Ammon's horn (tissue), 1 donor: Measurements from ENCODE around the gene PRSS23.

Source experiments
- DNase-seq: peaks from one replicate; pipeline ENCODE4 v3.0.0-alpha.2; 2016; ENCODE audit warnings: low spot score

PRSS23 gene

GRCh38 chr11:86790867-86791849, 9.2 kb upstream of the PRSS23 start:
- no peak for DNase-seq

- DNase-seq: no peak
Observed at GRCh38 chr11:86792150-86792549, 8.2 kb upstream of the PRSS23 start.

- DNase-seq: no peak
Observed at GRCh38 chr11:86793307-86793706, 7.0 kb upstream of the PRSS23 start.

GRCh38 chr11:86795511-86795910, 4.8 kb upstream of the PRSS23 start:
- no peak for DNase-seq

GRCh38 chr11:86795949-86796348, 4.4 kb upstream of the PRSS23 start:
- no peak for DNase-seq

GRCh38 chr11:86797133-86797532, 3.2 kb upstream of the PRSS23 start:
- DNase-seq: no peak

- no peak for DNase-seq
Observed at GRCh38 chr11:86798988-86799387, 1.4 kb upstream of the PRSS23 start.

GRCh38 chr11:86799680-86800075, 664 bp upstream of the PRSS23 start:
- no peak for DNase-seq

- no peak for DNase-seq
Observed at GRCh38 chr11:86800960-86801272, 574 bp downstream of the PRSS23 start.

GRCh38 chr11:86801364-86801763, 1.0 kb downstream of the PRSS23 start:
- no peak for DNase-seq

- DNase-seq: no peak
Observed at GRCh38 chr11:86802146-86802545, 1.8 kb downstream of the PRSS23 start.

GRCh38 chr11:86802601-86803051, 2.3 kb downstream of the PRSS23 start:
- DNase-seq: peak; percentile 31

GRCh38 chr11:86803136-86804045, 3.0 kb downstream of the PRSS23 start:
- DNase-seq: no peak

GRCh38 chr11:86804951-86805350, 4.6 kb downstream of the PRSS23 start:
- no peak for DNase-seq

GRCh38 chr11:86805873-86806310, 5.5 kb downstream of the PRSS23 start:
- no peak for DNase-seq

GRCh38 chr11:86806903-86807302, 6.6 kb downstream of the PRSS23 start:
- DNase-seq: no peak

- DNase-seq: no peak
Observed at GRCh38 chr11:86807360-86807759, 7.0 kb downstream of the PRSS23 start.

- peak; percentile 63 for DNase-seq
Observed at GRCh38 chr11:86809561-86809960, 9.2 kb downstream of the PRSS23 start.

- DNase-seq: no peak
Observed at GRCh38 chr11:86810288-86810687, 9.9 kb downstream of the PRSS23 start.

GRCh38 chr11:86811637-86812321, 11.4 kb downstream of the PRSS23 start:
- DNase-seq: no peak

GRCh38 chr11:86812322-86812670, 12.0 kb downstream of the PRSS23 start:
- no peak for DNase-seq

GRCh38 chr11:86812981-86813380, 12.6 kb downstream of the PRSS23 start:
- DNase-seq: no peak
